ENCODE measurements around the gene NCKAP5.
"Not testable (repeated sequence)": the region's sequence is repeated elsewhere in the genome, so short reads cannot be mapped to it uniquely, and the experiment has no call there.

The NCKAP5 gene

DNA sequence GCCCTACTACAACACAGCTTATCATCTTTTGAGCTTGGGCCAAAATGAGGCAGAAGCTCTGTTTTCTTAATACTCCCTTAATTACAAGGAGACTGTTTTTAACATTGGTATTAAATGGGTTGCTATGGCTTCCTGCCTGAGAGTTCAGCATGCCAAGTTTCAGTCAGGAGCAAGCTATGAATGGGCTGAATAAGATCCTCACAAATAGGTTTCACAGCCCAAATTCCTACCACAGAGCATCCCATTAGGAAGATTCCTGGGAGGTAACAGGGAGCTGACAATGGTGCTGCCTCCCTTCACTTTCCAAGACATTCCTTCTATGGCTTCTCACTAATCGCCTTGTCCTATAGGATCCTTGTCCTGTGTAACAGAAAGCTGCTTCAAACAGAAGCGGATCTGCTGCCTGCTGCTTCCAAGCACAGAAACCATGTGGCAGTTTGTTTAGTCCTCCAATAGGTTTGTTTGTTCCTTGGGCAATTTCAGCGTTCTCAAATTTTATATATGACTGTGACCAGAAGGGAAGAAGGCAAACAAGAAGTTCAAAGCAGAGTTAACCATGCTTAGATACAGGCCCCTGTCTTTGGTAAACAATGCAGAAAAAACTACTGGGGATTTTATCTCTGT is 70.9 kb downstream of the NCKAP5 start:
- DNase-seq (ENCODE audit: low read depth) = no peak

GRCh38 chr2:133496501-133497269 is 71.6 kb downstream of the NCKAP5 start:
- no peak for DNase-seq (ENCODE audit: low read depth)

GRCh38 chr2:133495226-133495625 is 73.0 kb downstream of the NCKAP5 start:
- DNase-seq (ENCODE audit: low read depth) = no peak

GRCh38 chr2:133492719-133493380 is 75.4 kb downstream of the NCKAP5 start:
- no peak for DNase-seq (ENCODE audit: low read depth)

GRCh38 chr2:133490411-133490980 is 77.8 kb downstream of the NCKAP5 start:
- DNase-seq (ENCODE audit: low read depth) = no peak

DNA sequence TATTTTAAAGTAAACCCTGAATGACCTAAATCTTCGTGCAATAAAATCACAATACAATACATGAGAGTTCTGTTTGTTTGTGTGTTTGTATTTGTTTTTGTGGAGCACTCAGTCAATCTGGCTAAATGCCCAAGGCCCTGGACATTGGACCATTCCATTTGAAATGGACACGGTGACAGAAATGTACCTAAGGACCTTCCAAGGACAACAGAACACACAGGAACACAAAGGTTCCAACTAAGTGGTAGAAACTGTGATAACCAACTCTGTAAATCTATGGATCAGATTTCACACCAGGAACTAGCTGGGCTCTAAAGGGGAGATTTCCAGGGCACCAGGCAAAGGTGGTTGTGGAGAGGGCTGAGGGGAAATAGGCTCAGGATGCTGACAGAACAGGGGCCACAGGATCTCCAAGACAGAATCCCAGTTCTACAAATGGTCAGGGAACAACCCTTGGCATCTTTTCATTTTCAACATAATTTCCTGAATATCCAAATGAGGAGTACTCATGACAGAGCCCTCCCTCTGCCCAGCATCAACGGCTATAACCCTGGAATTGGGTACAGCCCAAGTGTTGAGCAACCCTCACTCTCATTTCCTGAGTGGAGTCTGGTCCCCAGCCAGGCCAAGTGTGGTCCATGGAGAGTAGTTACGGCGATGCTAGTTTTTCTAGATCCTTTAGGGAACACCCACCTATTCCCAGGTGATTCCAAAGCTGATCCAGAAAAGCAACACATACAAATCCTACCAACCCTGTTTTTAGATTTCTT is 78.4 kb downstream of the NCKAP5 start:
- no peak for DNase-seq (ENCODE audit: low read depth)

DNA sequence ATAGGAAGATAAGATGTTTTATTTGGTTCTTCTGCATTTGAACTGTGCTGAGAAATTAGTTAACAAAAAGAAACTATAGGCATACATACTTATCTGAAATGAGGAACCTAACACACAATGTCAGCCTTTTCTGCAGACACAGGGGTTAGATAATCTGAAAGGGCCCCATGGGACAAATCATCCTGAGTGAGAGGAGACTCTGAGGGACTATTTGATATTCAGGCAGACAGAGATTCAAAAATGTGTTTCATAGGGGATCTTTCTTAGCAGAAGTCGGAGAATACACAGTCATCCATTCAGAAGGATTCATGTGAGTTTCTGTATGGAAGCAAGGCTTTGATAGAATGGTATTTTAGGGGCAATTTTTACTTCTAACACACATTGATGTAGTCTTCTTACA is 79.1 kb downstream of the NCKAP5 start:
- no peak for DNase-seq (ENCODE audit: low read depth)

DNA sequence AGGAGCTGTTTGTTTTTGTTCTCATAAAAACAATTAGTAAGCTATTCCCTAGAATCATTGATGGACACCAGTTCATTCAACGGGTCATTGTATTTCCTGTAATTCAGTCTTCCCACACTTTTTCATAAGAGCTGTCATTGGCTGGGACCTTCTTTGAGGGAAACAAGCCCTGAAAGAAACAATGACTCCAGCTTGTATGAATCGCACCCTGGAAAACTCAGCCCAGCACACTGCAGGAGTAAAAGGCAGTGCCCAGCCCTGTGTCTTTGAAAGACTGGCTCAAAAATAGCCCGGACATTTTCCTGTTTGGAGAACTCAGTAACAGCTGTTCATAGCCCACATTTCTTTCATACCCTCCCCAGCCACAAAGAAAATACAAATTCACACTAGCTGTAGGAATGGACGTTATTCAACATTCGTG is 81.5 kb downstream of the NCKAP5 start:
- DNase-seq (ENCODE audit: low read depth) = no peak

- DNase-seq (ENCODE audit: low read depth) = no peak
Measured at GRCh38 chr2:133485868-133486267, 82.4 kb downstream of the NCKAP5 start.

- no peak for DNase-seq (ENCODE audit: low read depth)
Measured at GRCh38 chr2:133484784-133485183, 83.5 kb downstream of the NCKAP5 start.

DNA sequence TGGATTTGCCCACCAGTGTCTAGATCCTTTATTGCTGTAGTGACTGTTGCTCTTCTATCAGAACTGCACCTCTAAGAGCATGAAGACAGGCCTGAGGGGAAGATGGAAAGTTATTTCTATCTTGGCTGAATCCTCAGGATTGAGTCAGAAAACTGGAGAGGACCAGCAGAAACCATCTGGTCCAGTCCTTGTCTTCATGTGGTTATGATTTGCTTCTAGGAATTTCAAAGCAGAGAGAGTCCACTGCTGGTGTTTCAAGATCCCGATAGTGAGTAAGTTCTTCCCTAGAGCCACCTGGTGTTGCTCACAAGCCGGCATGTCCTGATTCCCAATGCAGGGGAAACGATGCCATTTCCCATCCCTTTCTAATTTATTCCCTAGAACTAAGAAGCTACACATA is 84.2 kb downstream of the NCKAP5 start:
- DNase-seq (ENCODE audit: low read depth) = no peak

DNA sequence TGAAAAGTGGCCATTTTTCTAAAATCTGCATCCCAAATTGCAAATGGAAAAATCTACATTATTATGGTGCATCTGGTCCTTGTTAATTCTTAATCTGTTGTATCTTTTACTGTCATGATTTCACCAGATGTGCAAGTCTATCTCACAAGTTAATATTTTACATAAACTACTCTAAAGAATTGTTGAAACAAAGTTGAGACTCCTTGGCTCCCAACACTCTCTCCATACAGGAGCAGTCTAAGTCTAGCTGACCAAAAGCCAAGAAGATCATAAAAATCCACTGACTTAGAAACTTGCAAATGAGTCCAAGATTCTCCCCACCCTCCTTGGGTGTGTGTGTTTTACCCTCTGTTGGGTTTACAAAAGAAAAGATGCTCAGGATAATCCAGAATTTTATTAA is 85.1 kb downstream of the NCKAP5 start:
- DNase-seq (ENCODE audit: low read depth) = no peak

- no peak for DNase-seq (ENCODE audit: low read depth)
Measured at GRCh38 chr2:133480707-133481429, 87.4 kb downstream of the NCKAP5 start.

GRCh38 chr2:133477616-133477990 is 90.7 kb downstream of the NCKAP5 start:
- no peak for DNase-seq (ENCODE audit: low read depth)

DNA sequence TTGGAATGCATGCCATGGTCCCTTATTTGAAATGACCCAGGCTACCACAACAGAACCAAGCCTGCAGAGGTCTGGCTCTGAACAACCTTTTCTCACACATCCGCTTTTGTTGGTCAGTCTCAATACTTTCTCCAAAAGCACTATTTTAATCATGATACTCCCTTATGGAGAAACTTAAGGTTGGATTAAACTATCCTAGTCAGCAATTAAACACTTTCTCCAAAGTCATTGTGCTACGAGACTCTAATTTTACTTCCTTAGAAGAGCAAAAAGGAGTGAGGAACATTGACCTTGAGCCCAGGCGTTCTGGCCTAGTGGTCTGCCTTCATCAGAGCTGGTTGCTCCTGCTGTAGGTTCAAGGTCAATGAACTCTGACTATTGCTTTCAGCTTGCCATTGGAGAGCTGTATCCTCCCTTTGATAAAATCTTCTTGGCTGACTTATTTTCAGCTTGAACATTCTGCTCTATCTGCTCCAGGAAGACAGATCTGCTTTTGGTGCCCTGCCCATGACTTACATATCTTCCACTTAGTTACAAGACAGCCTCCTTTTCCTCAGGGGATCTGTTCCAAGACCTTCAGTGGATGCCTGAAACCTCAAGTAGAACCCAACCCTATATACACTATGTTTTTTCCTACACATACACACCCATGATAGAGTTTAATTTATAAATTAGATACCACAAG is 91.2 kb downstream of the NCKAP5 start:
- no peak for DNase-seq (ENCODE audit: low read depth)

GRCh38 chr2:133476286-133476685 is 92.0 kb downstream of the NCKAP5 start:
- no peak for DNase-seq (ENCODE audit: low read depth)

- no peak for DNase-seq (ENCODE audit: low read depth)
Measured at GRCh38 chr2:133475610-133476009, 92.7 kb downstream of the NCKAP5 start.

- DNase-seq (ENCODE audit: low read depth) = not testable (repeated sequence)
Measured at GRCh38 chr2:133470446-133470845, 97.8 kb downstream of the NCKAP5 start.

- no peak for DNase-seq (ENCODE audit: low read depth)
Measured at GRCh38 chr2:133462811-133463210, 105.5 kb downstream of the NCKAP5 start.

DNA sequence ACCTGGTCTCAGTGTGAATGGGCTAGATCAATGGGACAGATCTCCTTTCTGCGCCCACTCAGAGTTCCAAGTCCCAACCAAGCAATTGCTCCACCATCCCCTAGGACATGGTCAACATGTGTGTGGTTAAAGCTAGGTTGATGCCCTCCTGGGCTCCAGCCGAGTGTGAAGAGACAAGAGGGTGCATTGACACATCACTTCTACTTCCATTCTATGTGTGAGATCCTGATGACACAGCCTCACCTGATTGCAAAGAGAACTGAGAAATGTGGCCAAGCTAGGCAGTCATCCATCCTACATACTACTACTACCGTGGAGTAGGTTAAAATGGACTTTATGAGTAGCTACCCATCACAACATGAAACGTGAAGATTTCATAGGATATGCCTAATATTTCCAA is 106.8 kb downstream of the NCKAP5 start:
- DNase-seq (ENCODE audit: low read depth) = no peak

DNA sequence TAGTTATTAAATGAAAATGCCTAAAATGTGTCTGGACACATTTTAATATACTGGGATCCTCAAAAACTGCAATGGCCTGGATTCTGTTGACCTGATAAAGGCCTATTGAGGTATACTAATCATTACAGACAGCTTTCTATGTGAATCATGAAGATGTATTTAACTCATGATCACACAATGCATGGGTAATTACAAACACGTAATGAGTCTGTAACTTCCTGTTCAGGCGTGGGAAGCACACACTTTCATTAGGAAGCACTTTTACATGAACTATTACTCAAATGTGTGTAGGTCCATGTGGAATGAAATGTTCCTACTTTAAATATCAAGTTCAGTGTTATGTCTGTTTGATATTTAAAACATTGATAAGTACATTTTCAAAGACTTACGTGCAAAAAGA is 108.7 kb downstream of the NCKAP5 start:
- DNase-seq (ENCODE audit: low read depth) = no peak

Measured in CMK (cell line).